ENCODE data around the gene QRFP. TPM values are rescaled to one million over a fixed set of nuclear protein-coding genes. Genes with fewer than 3 reads are reported as not detected.

QRFP gene
- total RNA-seq, 1 experiment from 2014 or later = not detected

DNA sequence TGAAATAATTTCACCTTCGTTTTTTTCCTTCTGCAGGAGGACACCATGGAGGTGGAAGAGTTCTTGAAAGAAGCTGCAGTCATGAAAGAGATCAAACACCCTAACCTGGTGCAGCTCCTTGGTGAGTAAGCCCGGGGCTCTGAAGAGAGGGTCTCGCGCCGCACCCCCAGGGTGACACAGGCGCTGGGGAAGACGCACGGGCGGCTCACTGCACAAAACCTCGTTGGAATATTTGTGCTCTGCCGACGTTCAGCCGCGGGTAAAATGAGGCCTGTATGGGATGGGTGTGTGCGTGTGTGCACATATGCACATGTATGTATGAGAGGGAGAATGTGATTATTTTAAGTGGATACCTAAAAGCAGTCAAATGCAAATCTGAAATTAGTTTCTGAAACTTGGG is 24.5 kb downstream of the QRFP start:
- Histone ChIP-seq H3K79me2 (ENCODE audit: insufficient read depth, low read length) (peaks cover 24% of the 10 kb centered on the region; the same call in 1 of the 2 replicates), H3K4me3 (replicated peaks in 1 of 2; ENCODE audit: low read depth in 1 of 2, low read length in 2 of 2) (no peak overlapping the region), H3K4me1 (ENCODE audit: control insufficient read depth in 1 of 2, insufficient read depth in 2 of 2, low read length in 2 of 2) (no peaks in the 10 kb centered on the region), H2AFZ (ENCODE audit: low read depth, low read length, poor library complexity, severe bottlenecking) (no peak overlapping the region), H3K9me2 (ENCODE audit: insufficient read depth) (no peaks in the 10 kb centered on the region), H3K9ac (ENCODE audit: low read length) (no peak overlapping the region), H3K4me2 (ENCODE audit: low read length) (no peak overlapping the region), H3K36me3 (ENCODE audit: control insufficient read depth in 1 of 2, insufficient read depth in 2 of 2, low read length in 2 of 2) (peaks cover 22 to 32% of the 10 kb centered on the region in 2 experiments; a peak in 3 of 4 replicates), H4K20me1 (ENCODE audit: insufficient read depth) (no peaks in the 10 kb centered on the region; the same call in 1 of the 2 replicates), H3K27me3 (ENCODE audit: insufficient read depth, low read length) (no peaks in the 10 kb centered on the region), H3K9me3 (ENCODE audit: control insufficient read depth in 1 of 2, insufficient read depth in 1 of 2, low read depth in 1 of 2, low read length in 2 of 2) (no peaks in the 10 kb centered on the region), H3K27ac (ENCODE audit: low read depth, low read length) (no peak overlapping the region)
- ChIA-PET POLR2A (no interaction called here), RAD21 (ENCODE audit: low non-redundant PET in 1 of 2, low total read pairs in 2 of 2, uncharacterized antibody in 2 of 2, unreplicated experiment in 2 of 2) (no interaction called here), CTCF (interaction anchor here (3.9 kb wide), 1 partner anchor 127 kb away, joined by 58 read pairs; no protein-coding TSS in a partner anchor)
- TF ChIP-seq EZH2 (IDR thresholded peaks at IDR 0.05) = no peak
- TF ChIP-seq, protein P1, sequence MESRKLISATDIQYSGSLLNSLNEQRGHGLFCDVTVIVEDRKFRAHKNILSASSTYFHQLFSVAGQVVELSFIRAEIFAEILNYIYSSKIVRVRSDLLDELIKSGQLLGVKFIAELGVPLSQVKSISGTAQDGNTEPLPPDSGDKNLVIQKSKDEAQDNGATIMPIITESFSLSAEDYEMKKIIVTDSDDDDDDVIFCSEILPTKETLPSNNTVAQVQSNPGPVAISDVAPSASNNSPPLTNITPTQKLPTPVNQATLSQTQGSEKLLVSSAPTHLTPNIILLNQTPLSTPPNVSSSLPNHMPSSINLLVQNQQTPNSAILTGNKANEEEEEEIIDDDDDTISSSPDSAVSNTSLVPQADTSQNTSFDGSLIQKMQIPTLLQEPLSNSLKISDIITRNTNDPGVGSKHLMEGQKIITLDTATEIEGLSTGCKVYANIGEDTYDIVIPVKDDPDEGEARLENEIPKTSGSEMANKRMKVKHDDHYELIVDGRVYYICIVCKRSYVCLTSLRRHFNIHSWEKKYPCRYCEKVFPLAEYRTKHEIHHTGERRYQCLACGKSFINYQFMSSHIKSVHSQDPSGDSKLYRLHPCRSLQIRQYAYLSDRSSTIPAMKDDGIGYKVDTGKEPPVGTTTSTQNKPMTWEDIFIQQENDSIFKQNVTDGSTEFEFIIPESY (IDR thresholded peaks at IDR 0.05; ENCODE audit: extremely low read depth, insufficient replicate concordance, low read length) = no peak
- TF ChIP-seq ZNF274 (IDR thresholded peaks at IDR 0.05; ENCODE audit: low read depth, low read length) = no peak
- no peak for TF ChIP-seq FOSL1 (IDR thresholded peaks at IDR 0.05; ENCODE audit: low read depth)
- no peak for TF ChIP-seq CEBPB (IDR thresholded peaks at IDR 0.05; ENCODE audit: low read depth)
- TF ChIP-seq, protein P2, sequence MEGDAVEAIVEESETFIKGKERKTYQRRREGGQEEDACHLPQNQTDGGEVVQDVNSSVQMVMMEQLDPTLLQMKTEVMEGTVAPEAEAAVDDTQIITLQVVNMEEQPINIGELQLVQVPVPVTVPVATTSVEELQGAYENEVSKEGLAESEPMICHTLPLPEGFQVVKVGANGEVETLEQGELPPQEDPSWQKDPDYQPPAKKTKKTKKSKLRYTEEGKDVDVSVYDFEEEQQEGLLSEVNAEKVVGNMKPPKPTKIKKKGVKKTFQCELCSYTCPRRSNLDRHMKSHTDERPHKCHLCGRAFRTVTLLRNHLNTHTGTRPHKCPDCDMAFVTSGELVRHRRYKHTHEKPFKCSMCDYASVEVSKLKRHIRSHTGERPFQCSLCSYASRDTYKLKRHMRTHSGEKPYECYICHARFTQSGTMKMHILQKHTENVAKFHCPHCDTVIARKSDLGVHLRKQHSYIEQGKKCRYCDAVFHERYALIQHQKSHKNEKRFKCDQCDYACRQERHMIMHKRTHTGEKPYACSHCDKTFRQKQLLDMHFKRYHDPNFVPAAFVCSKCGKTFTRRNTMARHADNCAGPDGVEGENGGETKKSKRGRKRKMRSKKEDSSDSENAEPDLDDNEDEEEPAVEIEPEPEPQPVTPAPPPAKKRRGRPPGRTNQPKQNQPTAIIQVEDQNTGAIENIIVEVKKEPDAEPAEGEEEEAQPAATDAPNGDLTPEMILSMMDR (IDR thresholded peaks at IDR 0.05 in 2 of 3, conservative IDR thresholded peaks at IDR 0.05 in 1 of 3; ENCODE audit: borderline replicate concordance in 1 of 3, insufficient read depth in 1 of 3, low read depth in 2 of 3, low read length in 2 of 3) = no peak
- TF ChIP-seq, protein P3, sequence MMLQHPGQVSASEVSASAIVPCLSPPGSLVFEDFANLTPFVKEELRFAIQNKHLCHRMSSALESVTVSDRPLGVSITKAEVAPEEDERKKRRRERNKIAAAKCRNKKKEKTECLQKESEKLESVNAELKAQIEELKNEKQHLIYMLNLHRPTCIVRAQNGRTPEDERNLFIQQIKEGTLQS (IDR thresholded peaks at IDR 0.05) = no peak
- no peak for TF ChIP-seq CBX3 (IDR thresholded peaks at IDR 0.05; ENCODE audit: low read depth)
- TF ChIP-seq SRF (IDR thresholded peaks at IDR 0.05; ENCODE audit: low read depth) = no peak
- BruUV-seq (replicated peaks) = no TSS peak
- DNase-seq (ENCODE audit: low read depth, low spot score) (no peak), ATAC-seq (no peak)
- intact Hi-C loops (cut with micrococcal nuclease) = no loop called here
